Vagina (tissue), 2 donors: ENCODE data around the gene C1QA. TPM values are rescaled to one million over a fixed set of nuclear protein-coding genes. Genes with fewer than 3 reads are reported as not detected.

ENCODE experiments used
- DNase-seq, 2 donors: peaks; one replicate each; pipeline ENCODE4 v3.0.0-alpha.2; 2017; ENCODE audit errors: extremely low spot score in 2 of 2
- H3K27ac ChIP-seq: fragments of 200-600 bp; sonication (generic); one replicate; pipeline ENCODE4 v1.5.1; 2019
- H3K27me3 ChIP-seq: fragments of 200-600 bp; sonication (generic); one replicate; pipeline ENCODE4 v1.5.1; 2019
- H3K36me3 ChIP-seq, 2 donors: fragments of 200-600 bp; sonication (generic); one replicate each; pipeline ENCODE4 v1.5.1; 2017 to 2019
- H3K4me1 ChIP-seq: fragments of 200-600 bp; sonication (generic); one replicate; pipeline ENCODE4 v1.5.1; 2019
- H3K4me3 ChIP-seq, 2 donors: fragments of 200-600 bp; sonication (generic); 1 replicate in 1 of 2; 2 replicates in 1 of 2; pipeline ENCODE4 v1.5.1; 2016 to 2019
- H3K9me3 ChIP-seq: fragments of 200-600 bp; sonication (generic); one replicate; pipeline ENCODE4 v1.5.1; 2019
- POLR2A ChIP-seq, 2 donors: fragments of 450-650 bp; IDR thresholded peaks; one replicate each; pipeline ENCODE4 v1.6.1; 2017; ENCODE audit warnings: antibody characterized with exemption in 2 of 2, mild to moderate bottlenecking in 2 of 2, moderate library complexity in 2 of 2
- POLR2AphosphoS5 ChIP-seq, 2 donors: sonication (generic); formaldehyde crosslinking; IDR thresholded peaks; one replicate each; pipeline ENCODE4 v1.9.0; 2017; ENCODE audit warnings: antibody characterized with exemption in 2 of 2, mild to moderate bottlenecking in 2 of 2, low read depth in 1 of 2; ENCODE audit not compliant: insufficient read depth in 1 of 2
- intact Hi-C: fragments of 100-400 bp; cut with DNase I; formaldehyde crosslinking; loops from one replicate; pipeline ENCODE4 v1.15.1; 2023
- total RNA-seq: library from RNA; depleted of rRNA; stranded (reverse); fragments of >200 nt; gene quantifications from one replicate; pipeline ENCODE4 v1.2.3, GENCODE V29; 2016
- TF ChIP-seq, protein P1 (sequence below), 3 experiments: fragments of 450-650 bp in 2 of 3; fragments of 200-600 bp in 1 of 3; sonication (generic) in 1 of 3; IDR thresholded peaks; one replicate each; pipeline ENCODE4 v1.5.1; 2017 to 2019; ENCODE audit warnings: antibody characterized with exemption in 3 of 3, mild to moderate bottlenecking in 2 of 3, moderate library complexity in 2 of 3

Gene C1QA
- total RNA-seq, 1 donor from 2014 or later: 95.8 TPM

DNA sequence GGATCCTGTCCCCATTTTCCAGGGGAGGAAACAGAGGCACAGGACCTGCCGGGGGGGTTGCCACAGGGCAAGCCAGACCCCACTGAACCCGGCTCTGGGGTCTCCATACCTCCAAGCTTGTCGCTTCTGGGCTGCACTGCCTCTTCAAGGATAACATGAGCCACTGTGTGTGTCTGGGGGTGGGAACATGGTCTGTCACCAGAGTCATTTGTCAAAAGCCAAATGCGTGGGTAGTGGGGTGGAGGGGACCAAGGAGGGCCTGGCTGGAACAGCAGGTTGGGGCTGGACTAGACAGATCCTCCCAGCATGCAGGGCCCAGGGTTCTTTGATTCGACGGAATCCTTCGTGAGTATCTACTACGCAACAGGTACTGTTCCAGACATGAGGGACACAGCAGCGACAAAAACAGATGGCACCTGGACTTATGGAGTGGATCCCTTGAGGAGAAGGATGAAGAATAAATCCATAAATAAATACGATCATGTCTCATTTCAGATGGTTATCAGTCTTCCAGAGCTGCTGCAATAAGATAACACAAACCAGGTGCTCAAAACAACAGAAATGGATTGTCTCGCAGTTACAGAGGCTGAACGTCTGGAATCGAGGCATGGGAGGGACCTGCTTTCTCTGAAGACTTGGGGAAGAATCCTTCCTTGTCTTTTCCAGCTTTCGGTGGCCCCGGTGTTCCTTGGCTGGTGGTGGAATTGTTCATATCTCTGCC lies 45.3 kb downstream of the C1QA start:
- H3K9me3 ChIP-seq: no peaks in the 10 kb centered on the region
- no peak for DNase-seq
- intact Hi-C loops: no loop called here
- peaks cover 2% of the 10 kb centered on the region for H3K27me3 ChIP-seq
- H3K4me3 ChIP-seq: no peak overlapping the region
- no peak overlapping the region for H3K27ac ChIP-seq
- H3K4me1 ChIP-seq: no peaks in the 10 kb centered on the region
- TF ChIP-seq POLR2A (IDR thresholded peaks at IDR 0.05): no peak
- TF ChIP-seq, protein P1, sequence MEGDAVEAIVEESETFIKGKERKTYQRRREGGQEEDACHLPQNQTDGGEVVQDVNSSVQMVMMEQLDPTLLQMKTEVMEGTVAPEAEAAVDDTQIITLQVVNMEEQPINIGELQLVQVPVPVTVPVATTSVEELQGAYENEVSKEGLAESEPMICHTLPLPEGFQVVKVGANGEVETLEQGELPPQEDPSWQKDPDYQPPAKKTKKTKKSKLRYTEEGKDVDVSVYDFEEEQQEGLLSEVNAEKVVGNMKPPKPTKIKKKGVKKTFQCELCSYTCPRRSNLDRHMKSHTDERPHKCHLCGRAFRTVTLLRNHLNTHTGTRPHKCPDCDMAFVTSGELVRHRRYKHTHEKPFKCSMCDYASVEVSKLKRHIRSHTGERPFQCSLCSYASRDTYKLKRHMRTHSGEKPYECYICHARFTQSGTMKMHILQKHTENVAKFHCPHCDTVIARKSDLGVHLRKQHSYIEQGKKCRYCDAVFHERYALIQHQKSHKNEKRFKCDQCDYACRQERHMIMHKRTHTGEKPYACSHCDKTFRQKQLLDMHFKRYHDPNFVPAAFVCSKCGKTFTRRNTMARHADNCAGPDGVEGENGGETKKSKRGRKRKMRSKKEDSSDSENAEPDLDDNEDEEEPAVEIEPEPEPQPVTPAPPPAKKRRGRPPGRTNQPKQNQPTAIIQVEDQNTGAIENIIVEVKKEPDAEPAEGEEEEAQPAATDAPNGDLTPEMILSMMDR (IDR thresholded peaks at IDR 0.05): no peak
- no peaks in the 10 kb centered on the region for H3K36me3 ChIP-seq

DNA sequence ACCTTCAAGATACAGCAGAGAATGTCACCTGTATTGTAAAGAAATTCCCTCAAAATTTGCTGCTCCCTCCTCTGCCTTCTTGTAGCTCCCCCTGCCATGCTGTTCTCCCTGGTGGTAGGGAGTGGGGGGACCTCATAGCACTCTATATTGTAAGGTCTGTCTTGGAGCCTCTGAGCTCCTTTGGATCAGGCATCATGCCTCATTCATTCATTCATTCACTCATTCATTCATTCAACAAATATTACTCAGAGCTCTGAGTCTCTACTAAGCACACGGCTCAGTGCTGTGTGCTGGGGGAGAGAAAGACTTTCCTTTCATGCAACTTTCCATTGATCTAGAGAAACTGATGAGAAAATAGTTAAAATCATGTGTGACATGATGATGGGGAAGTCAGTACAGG lies 47.1 kb downstream of the C1QA start:
- Histone ChIP-seq H3K9me3 (no peaks in the 10 kb centered on the region), H3K4me3 (no peak overlapping the region), H3K36me3 (no peaks in the 10 kb centered on the region), H3K27me3 (no peaks in the 10 kb centered on the region), H3K4me1 (no peaks in the 10 kb centered on the region), H3K27ac (no peak overlapping the region)
- intact Hi-C loops: no loop called here
- no peak for TF ChIP-seq POLR2A (IDR thresholded peaks at IDR 0.05)
- TF ChIP-seq, protein P1 (IDR thresholded peaks at IDR 0.05): no peak
- TF ChIP-seq POLR2AphosphoS5 (IDR thresholded peaks at IDR 0.05; ENCODE audit: insufficient read depth in 1 of 2, low read depth in 1 of 2): no peak
- no peak for DNase-seq

- no peak for TF ChIP-seq POLR2AphosphoS5 (IDR thresholded peaks at IDR 0.05; ENCODE audit: insufficient read depth in 1 of 2, low read depth in 1 of 2)
- TF ChIP-seq, protein P1 (IDR thresholded peaks at IDR 0.05): no peak
- TF ChIP-seq POLR2A (IDR thresholded peaks at IDR 0.05): no peak
- no peaks in the 10 kb centered on the region for H3K27me3 ChIP-seq
- H3K27ac ChIP-seq: no peak overlapping the region
- H3K36me3 ChIP-seq: no peaks in the 10 kb centered on the region
- H3K4me3 ChIP-seq: no peak overlapping the region
- H3K4me1 ChIP-seq: no peaks in the 10 kb centered on the region
- DNase-seq: no peak
- intact Hi-C loops: no loop called here
- no peaks in the 10 kb centered on the region for H3K9me3 ChIP-seq
These were observed 49.2 kb downstream of the C1QA start for GRCh38 chr1:22685591-22686059.

- H3K4me1 ChIP-seq: no peaks in the 10 kb centered on the region
- DNase-seq: no peak
- no peaks in the 10 kb centered on the region for H3K9me3 ChIP-seq
- no peak overlapping the region for H3K4me3 ChIP-seq
- H3K27ac ChIP-seq: no peak overlapping the region
- intact Hi-C loops: no loop called here
- no peak for TF ChIP-seq POLR2AphosphoS5 (IDR thresholded peaks at IDR 0.05; ENCODE audit: insufficient read depth in 1 of 2, low read depth in 1 of 2)
- TF ChIP-seq, protein P1 (IDR thresholded peaks at IDR 0.05): no peak
- no peak for TF ChIP-seq POLR2A (IDR thresholded peaks at IDR 0.05)
- no peaks in the 10 kb centered on the region for H3K27me3 ChIP-seq
- H3K36me3 ChIP-seq: no peaks in the 10 kb centered on the region
These were observed 50.8 kb downstream of the C1QA start for GRCh38 chr1:22687191-22687590.

DNA sequence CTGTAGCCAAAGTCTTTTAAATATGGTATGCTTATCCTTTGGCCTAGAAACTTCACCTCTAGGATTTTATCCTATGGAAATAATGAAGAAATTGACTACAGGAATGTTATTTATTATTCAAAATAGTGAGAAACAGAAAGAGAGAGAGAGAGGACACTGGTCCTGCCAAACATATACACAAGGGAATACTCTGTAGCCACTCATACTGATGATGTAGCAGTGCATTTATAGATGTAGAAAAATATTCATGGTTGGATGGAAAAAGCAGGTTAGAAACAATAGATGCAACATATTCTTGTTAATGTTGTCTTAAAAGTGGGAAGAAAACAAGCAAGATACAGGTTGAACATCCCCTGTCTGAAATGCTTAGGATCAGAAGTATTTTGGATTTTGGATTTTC lies 52.0 kb downstream of the C1QA start:
- intact Hi-C loops: no loop called here
- Histone ChIP-seq H3K36me3 (no peaks in the 10 kb centered on the region), H3K27ac (no peak overlapping the region), H3K27me3 (no peaks in the 10 kb centered on the region), H3K9me3 (no peaks in the 10 kb centered on the region), H3K4me3 (no peak overlapping the region), H3K4me1 (no peaks in the 10 kb centered on the region)
- TF ChIP-seq, protein P1 (IDR thresholded peaks at IDR 0.05): no peak
- TF ChIP-seq POLR2AphosphoS5 (IDR thresholded peaks at IDR 0.05; ENCODE audit: insufficient read depth in 1 of 2, low read depth in 1 of 2): no peak
- TF ChIP-seq POLR2A (IDR thresholded peaks at IDR 0.05): no peak
- no peak for DNase-seq
